ENCODE results near the gene ST6GALNAC3.

Gene ST6GALNAC3

DNA sequence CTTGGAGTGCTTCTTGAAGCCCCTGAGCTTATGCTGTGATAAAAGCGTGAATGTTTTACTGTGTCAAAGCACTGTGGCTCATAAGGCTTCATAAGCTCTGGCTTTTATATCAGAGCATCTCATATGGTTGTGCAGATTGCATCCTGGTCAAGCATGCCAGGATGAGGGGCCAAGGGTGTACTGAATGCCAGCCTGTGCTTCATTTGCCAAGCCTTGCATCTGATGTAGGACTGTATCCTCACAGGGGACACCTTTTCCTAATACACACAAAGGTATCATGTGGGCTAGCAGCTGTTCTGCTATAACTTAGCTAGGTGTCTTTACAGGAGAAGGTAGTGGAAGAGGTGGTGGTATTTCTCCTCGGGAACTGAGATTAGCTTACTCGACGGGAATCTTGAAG, 134.7 kb downstream of the ST6GALNAC3 start:
- DNase-seq (ENCODE audit: low read depth in 1 of 2, low spot score in 1 of 2), result no peak
- in situ Hi-C loops (cut with HindIII; ENCODE audit: low pct_unique_long_range_greater_than_20kb, low sequenced_read_pairs), result no loop called here
- TF ChIP-seq JUND (IDR thresholded peaks at IDR 0.05; ENCODE audit: low read depth), result no peak

DNA sequence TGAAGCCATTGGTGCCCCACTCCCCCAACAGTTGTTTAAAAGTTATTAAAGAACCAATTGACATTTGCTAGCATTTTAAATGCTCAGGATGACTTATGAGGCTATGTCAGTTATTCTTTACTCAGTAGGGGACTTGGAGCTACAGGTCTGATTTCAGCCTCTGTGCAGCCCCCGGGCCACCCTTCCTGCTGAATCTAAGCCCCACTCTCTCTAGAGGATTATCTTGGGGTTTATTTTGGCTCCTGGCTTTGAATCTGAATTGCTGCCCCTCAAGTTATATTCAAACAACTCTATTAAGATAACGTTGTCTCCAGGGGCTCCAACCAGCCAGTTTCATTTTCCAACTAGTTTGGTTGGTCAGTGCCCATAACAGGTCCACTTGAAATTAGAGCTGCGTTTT, 135.1 kb downstream of the ST6GALNAC3 start:
- no peak for TF ChIP-seq JUND (IDR thresholded peaks at IDR 0.05; ENCODE audit: low read depth)
- in situ Hi-C loops (cut with HindIII; ENCODE audit: low pct_unique_long_range_greater_than_20kb, low sequenced_read_pairs), result no loop called here
- DNase-seq (ENCODE audit: low read depth in 1 of 2, low spot score in 1 of 2), result no peak

DNA sequence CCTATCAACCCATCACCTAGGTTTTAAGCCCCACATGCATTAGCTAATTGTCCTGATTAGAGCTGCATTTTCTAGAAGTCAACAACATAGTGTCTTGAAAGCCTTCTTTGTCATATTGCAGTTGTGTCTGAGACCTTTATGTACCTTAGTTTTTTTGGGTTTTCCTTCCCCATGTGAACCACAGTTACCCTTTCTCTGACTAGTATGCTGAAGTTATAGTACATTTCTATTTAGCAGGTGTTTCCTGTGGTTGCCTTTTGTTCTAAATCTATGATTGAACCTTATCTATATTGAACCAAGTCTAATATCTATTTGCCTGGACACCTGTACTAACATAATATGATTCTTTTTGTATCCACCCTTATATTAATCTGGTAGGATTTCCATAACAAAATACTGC, 135.6 kb downstream of the ST6GALNAC3 start:
- DNase-seq (ENCODE audit: low read depth in 1 of 2, low spot score in 1 of 2), result no peak
- in situ Hi-C loops (cut with HindIII; ENCODE audit: low pct_unique_long_range_greater_than_20kb, low sequenced_read_pairs), result no loop called here
- no peak for TF ChIP-seq JUND (IDR thresholded peaks at IDR 0.05; ENCODE audit: low read depth)

DNA sequence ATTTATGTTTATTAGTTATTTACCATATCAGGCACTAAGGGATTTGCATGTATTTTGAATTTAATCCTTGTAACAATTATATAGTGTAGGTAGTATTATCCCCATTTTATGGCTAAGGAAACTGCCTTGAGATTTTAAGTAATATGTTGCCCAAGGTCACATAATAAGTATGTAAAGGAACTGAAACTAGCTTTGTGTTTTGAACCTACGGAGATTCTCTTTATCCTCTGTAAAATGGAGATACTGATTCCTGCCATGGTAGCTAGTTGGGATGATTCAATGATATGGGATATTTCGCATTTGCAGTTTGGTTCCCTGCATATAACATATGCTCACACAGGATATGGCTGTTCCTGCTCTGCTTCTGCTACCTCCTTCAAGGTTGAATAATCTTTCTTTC, 144.3 kb downstream of the ST6GALNAC3 start:
- no peak for TF ChIP-seq JUND (IDR thresholded peaks at IDR 0.05; ENCODE audit: low read depth)
- DNase-seq (ENCODE audit: low read depth in 1 of 2, low spot score in 1 of 2), result no peak
- in situ Hi-C loops (cut with HindIII; ENCODE audit: low pct_unique_long_range_greater_than_20kb, low sequenced_read_pairs), result no loop called here

DNA sequence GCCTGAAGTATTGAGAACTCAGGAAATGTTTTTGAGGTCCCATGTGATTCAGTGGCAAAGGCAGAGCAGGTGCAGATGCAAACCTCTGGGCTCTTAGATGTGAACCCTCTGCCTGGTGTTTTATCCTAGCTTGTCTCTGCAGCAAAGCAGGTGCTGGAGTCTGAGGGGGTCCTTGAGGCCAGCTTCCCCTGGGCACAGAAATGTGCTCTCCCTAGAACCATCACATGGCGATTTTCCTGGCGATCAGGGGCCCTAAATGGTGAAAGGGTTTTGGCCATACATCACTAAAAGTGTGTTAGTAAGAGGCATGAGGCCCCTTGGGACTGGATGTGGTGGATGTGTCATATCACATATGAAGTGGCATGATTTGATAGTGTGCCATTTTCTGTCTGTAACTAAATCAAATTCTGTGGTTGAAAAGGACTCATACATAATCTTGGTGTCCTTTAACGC, 144.8 kb downstream of the ST6GALNAC3 start:
- in situ Hi-C loops (cut with HindIII; ENCODE audit: low pct_unique_long_range_greater_than_20kb, low sequenced_read_pairs), result no loop called here
- DNase-seq (ENCODE audit: low read depth in 1 of 2, low spot score in 1 of 2), result no peak
- no peak for TF ChIP-seq JUND (IDR thresholded peaks at IDR 0.05; ENCODE audit: low read depth)

DNA sequence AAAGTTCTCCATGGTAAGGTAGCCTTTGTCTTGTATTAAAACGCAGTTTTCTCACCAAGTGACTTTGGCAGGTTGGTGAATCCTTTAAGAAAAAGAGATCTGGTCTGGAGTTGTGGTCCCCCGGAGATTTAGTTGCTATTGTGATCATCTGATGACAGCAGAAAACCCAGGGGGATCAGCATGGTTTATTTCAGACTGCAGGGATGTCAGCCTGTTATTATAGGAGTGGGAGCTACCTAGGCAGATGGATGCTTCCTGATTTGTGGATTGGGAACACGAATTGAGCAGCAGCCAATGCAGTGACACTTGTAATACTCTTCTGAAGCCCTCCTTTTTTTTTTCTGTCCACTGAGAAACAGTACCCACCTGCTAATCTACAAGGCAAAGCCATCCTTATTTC, 150.2 kb downstream of the ST6GALNAC3 start:
- in situ Hi-C loops (cut with HindIII; ENCODE audit: low pct_unique_long_range_greater_than_20kb, low sequenced_read_pairs), result no loop called here
- no peak for TF ChIP-seq JUND (IDR thresholded peaks at IDR 0.05; ENCODE audit: low read depth)
- no peak for DNase-seq (ENCODE audit: low read depth in 1 of 2, low spot score in 1 of 2)

DNA sequence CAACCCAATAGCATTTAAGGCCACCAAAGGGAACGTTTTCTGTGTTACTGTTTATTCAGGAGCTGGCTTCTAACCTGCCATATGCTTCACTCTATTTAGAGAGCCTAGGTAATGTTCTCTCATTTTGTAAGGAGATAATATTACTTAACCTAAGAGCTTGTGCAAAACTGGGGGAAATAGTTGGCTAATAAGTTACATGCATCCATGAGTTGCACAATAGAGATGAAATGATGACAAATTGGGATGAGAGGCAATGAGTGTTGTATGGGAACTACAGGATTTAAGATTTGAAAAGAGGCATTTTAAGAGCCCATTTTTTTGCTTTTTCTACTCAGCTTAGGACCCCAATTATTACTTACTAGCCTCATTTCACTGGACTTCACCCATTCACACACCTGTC, 151.0 kb downstream of the ST6GALNAC3 start:
- in situ Hi-C loops (cut with HindIII; ENCODE audit: low pct_unique_long_range_greater_than_20kb, low sequenced_read_pairs), result no loop called here
- no peak for DNase-seq (ENCODE audit: low read depth in 1 of 2, low spot score in 1 of 2)
- no peak for TF ChIP-seq JUND (IDR thresholded peaks at IDR 0.05; ENCODE audit: low read depth)

DNA sequence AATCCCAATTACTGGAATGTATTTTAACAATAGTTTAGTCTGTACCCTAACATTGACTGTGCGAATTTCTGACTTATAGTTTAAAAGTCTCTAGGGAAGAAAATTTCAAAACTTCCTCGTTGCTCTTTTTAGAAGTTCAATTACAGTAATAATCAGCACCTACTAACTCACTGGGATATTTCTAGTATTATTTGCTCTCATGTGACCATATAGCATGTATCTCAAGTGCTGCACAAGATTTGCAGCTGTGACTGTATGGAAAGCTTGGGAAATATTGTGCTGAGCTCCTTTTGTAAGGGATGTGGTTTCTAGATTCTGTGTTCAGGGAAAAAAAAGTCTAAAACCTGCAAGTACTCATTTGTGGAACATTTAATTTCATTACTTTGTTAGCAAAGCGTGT, 153.1 kb downstream of the ST6GALNAC3 start:
- no peak for DNase-seq (ENCODE audit: low read depth in 1 of 2, low spot score in 1 of 2)
- TF ChIP-seq JUND (IDR thresholded peaks at IDR 0.05; ENCODE audit: low read depth), result no peak
- in situ Hi-C loops (cut with HindIII; ENCODE audit: low pct_unique_long_range_greater_than_20kb, low sequenced_read_pairs), result no loop called here

DNA sequence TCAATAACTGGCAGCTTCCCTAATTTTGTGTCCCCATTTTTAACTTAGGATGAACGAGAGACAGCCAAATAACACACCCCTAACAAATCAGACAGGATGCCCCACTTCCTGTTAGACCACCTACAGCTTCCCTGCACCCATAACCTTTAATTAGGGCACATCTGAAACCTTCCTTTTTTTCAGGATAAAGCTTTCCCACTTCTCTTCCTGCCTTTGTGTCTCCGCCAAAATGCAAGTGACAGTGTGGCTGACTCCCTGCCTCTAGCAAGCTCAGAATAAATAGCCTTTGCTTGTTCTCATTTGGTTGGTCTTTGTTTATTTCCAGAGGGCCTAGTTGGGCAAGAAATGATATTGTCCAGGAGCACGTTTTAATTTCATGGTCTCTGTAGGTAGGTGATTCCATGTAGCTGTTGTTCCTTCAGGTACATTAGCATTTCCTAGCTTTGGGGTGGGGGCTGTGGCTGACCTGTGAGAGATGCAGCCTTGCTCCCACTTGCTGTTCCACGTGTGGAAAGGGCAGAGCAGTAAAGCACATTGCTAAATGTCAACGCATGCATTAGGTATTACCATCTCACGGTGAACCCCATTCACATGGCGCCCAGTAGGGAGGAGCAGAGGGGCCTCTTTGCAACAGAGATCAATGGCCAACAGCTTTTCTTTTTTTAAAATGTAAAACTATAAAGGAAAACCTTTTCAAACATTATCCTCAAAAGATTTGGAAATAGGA, 154.9 kb downstream of the ST6GALNAC3 start:
- DNase-seq (ENCODE audit: low read depth in 1 of 2, low spot score in 1 of 2), result no peak
- no peak for TF ChIP-seq JUND (IDR thresholded peaks at IDR 0.05; ENCODE audit: low read depth)
- in situ Hi-C loops (cut with HindIII; ENCODE audit: low pct_unique_long_range_greater_than_20kb, low sequenced_read_pairs), result no loop called here

DNA sequence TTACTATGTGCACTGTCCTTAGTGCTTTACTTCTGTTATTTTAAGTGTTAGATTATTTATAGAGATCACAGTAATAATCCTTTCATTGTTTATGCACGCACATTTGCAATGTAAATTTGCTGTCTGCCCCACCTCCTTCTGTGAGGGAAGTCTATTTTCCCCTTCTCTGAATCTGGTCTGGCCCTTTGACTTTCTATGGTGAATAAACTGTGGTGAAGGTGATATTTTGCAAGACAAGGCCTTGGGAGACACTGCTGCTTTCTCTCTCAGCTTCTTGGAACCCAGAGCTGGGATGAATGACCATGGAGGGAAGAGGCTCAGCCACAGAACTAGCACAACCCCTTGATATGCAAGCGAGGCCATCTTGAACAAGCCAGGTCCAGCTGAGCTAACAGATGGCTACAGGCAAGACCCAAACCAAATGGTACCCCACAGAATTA, 156.3 kb downstream of the ST6GALNAC3 start:
- TF ChIP-seq JUND (IDR thresholded peaks at IDR 0.05; ENCODE audit: low read depth), result no peak
- in situ Hi-C loops (cut with HindIII; ENCODE audit: low pct_unique_long_range_greater_than_20kb, low sequenced_read_pairs), result no loop called here
- DNase-seq (ENCODE audit: low read depth in 1 of 2, low spot score in 1 of 2), result no peak

DNA sequence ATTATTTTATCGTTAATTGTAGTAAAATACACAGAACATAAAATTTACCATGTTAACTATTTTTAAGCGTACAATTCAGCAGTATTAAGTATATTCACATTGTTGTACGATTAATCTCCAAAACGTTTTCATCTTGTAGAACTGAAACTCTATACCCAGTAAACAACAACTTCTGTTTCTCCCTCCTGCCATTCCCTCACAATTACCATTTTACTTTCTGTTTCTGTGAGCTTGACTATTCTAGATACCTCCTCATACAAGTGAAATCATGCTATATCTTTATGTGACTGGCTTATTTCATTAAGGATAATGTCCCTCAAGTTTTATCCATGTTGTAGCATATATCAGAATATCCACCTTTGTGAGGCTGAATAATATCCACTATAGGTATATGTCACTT, 156.8 kb downstream of the ST6GALNAC3 start:
- in situ Hi-C loops (cut with HindIII; ENCODE audit: low pct_unique_long_range_greater_than_20kb, low sequenced_read_pairs), result no loop called here
- no peak for DNase-seq (ENCODE audit: low read depth in 1 of 2, low spot score in 1 of 2)
- TF ChIP-seq JUND (IDR thresholded peaks at IDR 0.05; ENCODE audit: low read depth), result no peak

DNA sequence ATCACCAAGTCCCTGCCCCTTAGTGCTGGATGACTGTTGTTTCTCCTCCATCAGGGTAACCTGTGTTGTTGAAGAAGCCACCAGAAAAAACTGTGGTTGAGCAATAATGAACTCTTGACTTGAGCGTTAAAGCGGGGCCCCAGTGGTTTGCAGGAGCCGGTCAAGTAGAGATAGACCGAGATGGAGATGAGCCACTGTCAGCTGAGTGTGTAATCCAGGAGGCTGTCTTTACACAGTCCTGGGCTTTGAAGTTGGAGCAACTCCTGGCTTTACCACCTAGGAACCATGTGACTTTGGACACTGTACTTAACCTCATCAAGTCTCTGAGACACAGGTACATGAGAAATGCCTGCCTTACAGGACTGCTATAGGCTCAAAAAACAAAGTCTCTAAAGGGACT, 158.1 kb downstream of the ST6GALNAC3 start:
- DNase-seq (ENCODE audit: low read depth in 1 of 2, low spot score in 1 of 2), result no peak
- TF ChIP-seq JUND (IDR thresholded peaks at IDR 0.05; ENCODE audit: low read depth), result no peak
- in situ Hi-C loops (cut with HindIII; ENCODE audit: low pct_unique_long_range_greater_than_20kb, low sequenced_read_pairs), result no loop called here

DNA sequence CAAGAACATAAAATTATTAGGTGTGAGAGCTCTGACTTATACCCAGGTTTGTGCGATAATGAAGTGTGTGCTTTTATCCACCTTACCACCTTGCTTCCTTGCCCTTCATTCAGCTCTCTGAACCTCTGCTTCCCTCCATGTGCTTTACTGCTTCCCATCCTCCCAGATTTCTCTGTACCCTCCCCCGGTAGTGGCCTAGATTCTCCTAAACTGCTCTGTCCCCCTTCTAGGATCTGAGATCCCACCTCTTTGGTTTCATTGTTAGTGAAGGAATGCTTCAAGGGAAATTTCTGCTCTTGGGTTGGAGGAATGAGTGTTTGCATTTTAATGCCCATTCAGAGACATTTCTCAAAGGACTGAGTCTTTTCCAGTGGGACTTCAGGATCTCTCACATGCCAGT, 159.5 kb downstream of the ST6GALNAC3 start:
- DNase-seq (ENCODE audit: low read depth in 1 of 2, low spot score in 1 of 2), result no peak
- in situ Hi-C loops (cut with HindIII; ENCODE audit: low pct_unique_long_range_greater_than_20kb, low sequenced_read_pairs), result no loop called here
- TF ChIP-seq JUND (IDR thresholded peaks at IDR 0.05; ENCODE audit: low read depth), result no peak

DNA sequence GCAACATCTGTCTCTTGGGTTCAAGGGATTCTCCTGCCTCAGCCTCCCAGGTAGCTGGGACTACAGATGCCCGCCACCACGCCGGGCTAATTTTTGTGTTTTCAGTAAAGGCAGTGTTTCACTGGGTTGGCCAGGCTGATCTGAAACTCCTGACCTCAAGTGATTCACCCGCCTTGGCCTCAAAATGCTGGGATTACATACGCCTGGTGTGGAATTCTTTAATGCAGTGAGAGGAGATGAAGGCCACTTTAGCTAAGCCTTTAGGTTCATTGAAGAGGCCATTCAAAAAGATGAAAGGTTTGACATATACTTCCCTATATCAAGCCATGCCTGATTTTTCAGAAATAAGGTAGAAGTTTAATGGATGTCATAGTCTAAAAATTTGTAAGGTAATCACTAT, 162.7 kb downstream of the ST6GALNAC3 start:
- in situ Hi-C loops (cut with HindIII; ENCODE audit: low pct_unique_long_range_greater_than_20kb, low sequenced_read_pairs), result no loop called here
- TF ChIP-seq JUND (IDR thresholded peaks at IDR 0.05; ENCODE audit: low read depth), result no peak
- DNase-seq (ENCODE audit: low read depth in 1 of 2, low spot score in 1 of 2), result no peak

Data from T47D (cell line).